A673 (cell line): ENCODE measurements around the gene EXOG. TPM values are rescaled to one million over a fixed set of nuclear protein-coding genes. Genes with fewer than 3 reads are reported as not detected.

ENCODE experiments used
- BruUV-seq: library from RNA; stranded (reverse); fragments of 400-500 nt; replicated peaks from 2 replicates; lab custom pipeline; 2021; lab: Mats Ljungman, UMichigan
- CTCF ChIA-PET: fragments of 300-600 bp; sonication (Branson Sonifier 250); formaldehyde crosslinking; loops from one replicate; lab custom pipeline; 2022; ENCODE audit warnings: antibody characterized with exemption; lab: Charles Lee
- POLR2A ChIA-PET: fragments of 300-600 bp; sonication (Branson Sonifier 250); formaldehyde crosslinking; loops from one replicate; lab custom pipeline; 2022; ENCODE audit warnings: antibody characterized with exemption; ENCODE audit not compliant: low non-redundant PET; lab: Charles Lee
- DNase-seq: peaks from one replicate; pipeline ENCODE4 v3.0.0-alpha.2; 2015; ENCODE audit warnings: low spot score
- H3K27ac ChIP-seq: fragments of 200-600 bp; sonication (generic); 2 replicates; pipeline ENCODE4 v1.5.1; 2016; ENCODE audit warnings: mixed run types, low read depth, mild to moderate bottlenecking, mixed read lengths, antibody characterized with exemption, low read length; ENCODE audit not compliant: poor library complexity, severe bottlenecking
- H3K27me3 ChIP-seq: fragments of 200-600 bp; sonication (generic); replicated peaks from 2 replicates; pipeline ENCODE4 v1.6.1; 2017; ENCODE audit warnings: mixed run types, low read depth, mild to moderate bottlenecking, mixed read lengths, antibody characterized with exemption, low read length; ENCODE audit not compliant: insufficient read depth, poor library complexity
- H3K36me3 ChIP-seq: fragments of 200-600 bp; sonication (generic); 2 replicates; pipeline ENCODE4 v1.6.1; 2016; ENCODE audit warnings: mixed run types, mild to moderate bottlenecking, mixed read lengths, antibody characterized with exemption, low read length; ENCODE audit not compliant: insufficient read depth, poor library complexity, severe bottlenecking
- H3K4me1 ChIP-seq: fragments of 200-600 bp; sonication (generic); 2 replicates; pipeline ENCODE4 v1.6.1; 2017; ENCODE audit warnings: mixed run types, mild to moderate bottlenecking, mixed read lengths, antibody characterized with exemption, low read length; ENCODE audit not compliant: insufficient read depth, poor library complexity, severe bottlenecking
- H3K4me3 ChIP-seq: fragments of 200-600 bp; sonication (generic); 2 replicates; pipeline ENCODE4 v1.5.1; 2016; ENCODE audit warnings: low read depth, mixed run types, mild to moderate bottlenecking, mixed read lengths, low read length; ENCODE audit not compliant: poor library complexity, severe bottlenecking
- H3K9me3 ChIP-seq: fragments of 200-600 bp; sonication (generic); 2 replicates; pipeline ENCODE4 v1.6.1; 2016; ENCODE audit warnings: mixed run types, low read depth, mild to moderate bottlenecking, mixed read lengths, antibody characterized with exemption, low read length; ENCODE audit not compliant: poor library complexity, severe bottlenecking
- EZH2 ChIP-seq: fragments of 200-600 bp; sonication (generic); IDR thresholded peaks from 2 replicates; pipeline ENCODE4 v1.6.1; 2017; ENCODE audit warnings: borderline replicate concordance, low read depth, mild to moderate bottlenecking, mixed read lengths, antibody characterized with exemption, low read length; ENCODE audit not compliant: poor library complexity, severe bottlenecking
- intact Hi-C: fragments of 100-400 bp; cut with micrococcal nuclease; formaldehyde crosslinking; loops from one replicate; pipeline ENCODE4 v1.10.0; 2022; ENCODE audit not compliant: unreplicated experiment
- total RNA-seq: library from RNA; stranded (reverse); gene quantifications from 2 replicates; pipeline ENCODE4 v1.2.3, GENCODE V29; 2021
- TF ChIP-seq, protein P1 (sequence below): fragments of 300-800, 200-600 bp; sonication (generic); conservative IDR thresholded peaks from 2 replicates; pipeline ENCODE4 v1.5.1; 2017; ENCODE audit warnings: low read depth, mild to moderate bottlenecking, antibody characterized with exemption, low read length, moderate library complexity, mixed read lengths

EXOG gene
- total RNA-seq, 1 experiment from 2014 or later: 12.4 TPM

DNA sequence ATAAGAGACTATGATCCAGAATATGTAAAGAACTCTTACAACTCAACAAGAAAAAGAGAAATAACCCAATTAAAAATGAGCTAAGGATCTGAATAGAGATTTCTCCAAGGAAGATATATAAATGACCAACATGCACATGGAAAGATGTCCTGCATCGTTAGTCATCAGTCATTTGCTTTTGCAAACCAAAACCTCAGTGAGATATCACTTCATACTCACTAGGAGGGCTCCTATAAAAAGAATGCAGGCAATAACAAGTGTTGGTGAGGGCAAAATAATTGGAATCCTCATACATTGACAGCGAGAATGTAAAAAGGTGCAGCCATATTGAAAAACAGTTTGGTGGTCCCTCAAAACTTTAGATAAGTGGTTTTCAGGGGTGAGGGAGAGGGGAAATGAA, 56.9 kb downstream of the EXOG start:
- ChIA-PET POLR2A (no interaction called here), CTCF (no interaction called here)
- H3K4me1 ChIP-seq: no peaks in the 10 kb centered on the region
- intact Hi-C loops: no loop called here
- H3K9me3 ChIP-seq: no peaks in the 10 kb centered on the region
- no peak overlapping the region for H3K4me3 ChIP-seq
- no TSS peak for BruUV-seq
- H3K36me3 ChIP-seq: no peaks in the 10 kb centered on the region
- DNase-seq: no peak
- no peak overlapping the region for H3K27ac ChIP-seq
- H3K27me3 ChIP-seq: no peaks in the 10 kb centered on the region
- TF ChIP-seq, protein P1, sequence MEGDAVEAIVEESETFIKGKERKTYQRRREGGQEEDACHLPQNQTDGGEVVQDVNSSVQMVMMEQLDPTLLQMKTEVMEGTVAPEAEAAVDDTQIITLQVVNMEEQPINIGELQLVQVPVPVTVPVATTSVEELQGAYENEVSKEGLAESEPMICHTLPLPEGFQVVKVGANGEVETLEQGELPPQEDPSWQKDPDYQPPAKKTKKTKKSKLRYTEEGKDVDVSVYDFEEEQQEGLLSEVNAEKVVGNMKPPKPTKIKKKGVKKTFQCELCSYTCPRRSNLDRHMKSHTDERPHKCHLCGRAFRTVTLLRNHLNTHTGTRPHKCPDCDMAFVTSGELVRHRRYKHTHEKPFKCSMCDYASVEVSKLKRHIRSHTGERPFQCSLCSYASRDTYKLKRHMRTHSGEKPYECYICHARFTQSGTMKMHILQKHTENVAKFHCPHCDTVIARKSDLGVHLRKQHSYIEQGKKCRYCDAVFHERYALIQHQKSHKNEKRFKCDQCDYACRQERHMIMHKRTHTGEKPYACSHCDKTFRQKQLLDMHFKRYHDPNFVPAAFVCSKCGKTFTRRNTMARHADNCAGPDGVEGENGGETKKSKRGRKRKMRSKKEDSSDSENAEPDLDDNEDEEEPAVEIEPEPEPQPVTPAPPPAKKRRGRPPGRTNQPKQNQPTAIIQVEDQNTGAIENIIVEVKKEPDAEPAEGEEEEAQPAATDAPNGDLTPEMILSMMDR: no peak
- TF ChIP-seq EZH2: no peak

DNA sequence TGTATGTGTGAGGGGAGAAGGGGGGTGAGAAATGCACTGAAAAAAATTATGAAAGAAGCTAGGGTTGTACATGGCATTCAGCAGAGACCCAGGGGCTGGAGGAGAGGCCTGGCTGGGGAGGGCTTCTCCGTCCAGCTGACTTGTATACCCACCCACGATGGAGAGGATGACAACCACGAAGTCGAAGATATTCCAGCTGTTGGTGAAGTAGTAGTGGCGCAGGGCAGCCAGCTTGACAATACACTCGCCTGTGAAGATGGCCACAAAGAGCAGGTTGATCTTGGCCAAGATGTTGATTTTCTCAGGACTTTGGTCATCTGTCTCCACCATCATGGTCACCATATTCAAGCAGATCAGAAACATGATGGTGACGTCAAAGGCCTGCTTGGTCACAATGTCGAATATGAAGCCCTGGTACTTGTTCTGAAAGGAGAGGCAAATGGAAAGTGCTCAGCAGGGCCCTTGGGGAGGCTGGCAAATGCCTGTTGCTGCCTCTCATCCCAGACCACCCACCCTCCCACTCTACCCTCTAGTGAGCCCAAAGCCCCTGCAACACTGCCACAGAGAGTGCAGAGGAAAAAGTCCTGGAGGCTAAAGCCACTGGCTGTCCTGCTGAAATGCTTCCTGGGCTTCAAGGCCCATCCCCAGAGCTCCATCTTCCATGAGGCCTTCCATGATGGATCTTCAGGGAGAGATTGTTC, 58.1 kb downstream of the EXOG start:
- Histone ChIP-seq H3K27ac (no peak overlapping the region), H3K9me3 (no peaks in the 10 kb centered on the region), H3K36me3 (no peaks in the 10 kb centered on the region), H3K27me3 (no peaks in the 10 kb centered on the region), H3K4me1 (no peaks in the 10 kb centered on the region), H3K4me3 (no peak overlapping the region)
- TF ChIP-seq, protein P1: no peak
- TF ChIP-seq EZH2: no peak
- ChIA-PET CTCF (no interaction called here), POLR2A (no interaction called here)
- no peak for DNase-seq
- BruUV-seq: no TSS peak
- intact Hi-C loops: no loop called here

DNA sequence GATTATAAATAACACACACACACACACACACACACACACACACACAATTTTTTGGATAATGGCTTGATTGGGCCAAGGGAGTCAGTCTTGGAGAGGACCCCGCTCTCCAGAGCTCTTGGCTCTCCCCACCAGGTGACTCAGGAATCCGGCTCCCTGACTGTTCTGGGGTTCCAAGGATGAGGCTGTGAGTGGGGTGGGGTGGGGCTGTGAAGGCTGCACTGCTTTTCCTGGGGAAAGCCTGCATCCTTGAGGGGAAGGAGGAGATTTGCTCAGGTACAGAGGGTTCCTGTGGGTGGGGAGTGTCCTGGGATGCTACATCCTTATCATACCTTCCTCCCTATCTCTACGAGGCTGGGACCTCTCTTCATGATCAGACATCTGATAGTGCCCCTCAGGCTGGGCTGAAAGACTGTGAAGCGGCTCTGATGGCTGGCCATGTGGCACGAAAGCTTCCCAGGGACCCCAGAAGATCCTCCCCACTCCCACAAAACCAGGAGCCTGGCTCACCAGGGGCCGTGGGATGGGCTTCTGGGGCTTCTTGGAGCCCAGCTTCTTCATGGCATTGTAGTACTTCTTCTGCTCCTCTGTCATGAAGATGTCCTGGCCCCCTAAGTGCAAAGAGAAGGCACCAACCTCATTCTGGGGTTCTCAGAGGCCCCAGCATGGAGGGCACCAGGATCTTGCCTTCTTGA, 59.2 kb downstream of the EXOG start:
- Histone ChIP-seq H3K9me3 (no peaks in the 10 kb centered on the region), H3K4me1 (no peaks in the 10 kb centered on the region), H3K27me3 (no peaks in the 10 kb centered on the region), H3K27ac (no peak overlapping the region), H3K36me3 (no peaks in the 10 kb centered on the region), H3K4me3 (no peak overlapping the region)
- ChIA-PET POLR2A (no interaction called here), CTCF (no interaction called here)
- BruUV-seq: no TSS peak
- intact Hi-C loops: no loop called here
- no peak for DNase-seq
- TF ChIP-seq, protein P1: no peak
- no peak for TF ChIP-seq EZH2
